CD8-positive, alpha-beta memory T cell (primary cell): ENCODE results near the gene AHR. TPM values are rescaled to one million over a fixed set of nuclear protein-coding genes. Genes with fewer than 3 reads are reported as not detected.

Experiments
- CTCF ChIA-PET: fragments of 350-600 bp; sonication (Branson Sonifier 250); formaldehyde crosslinking; loops from one replicate; lab custom pipeline; 2021; ENCODE audit warnings: antibody characterized with exemption; lab: Charles Lee
- POLR2A ChIA-PET: fragments of 350-600 bp; sonication (Branson Sonifier 250); formaldehyde crosslinking; loops from one replicate; lab custom pipeline; 2021; ENCODE audit warnings: antibody characterized with exemption; lab: Charles Lee
- DNase-seq, 5 donors: peaks; one replicate each; pipeline versions ENCODE4 v3.0.0 to v3.0.0-alpha.2; 2020 to 2022; ENCODE audit warnings: mixed read lengths in 1 of 5
- H3K27ac ChIP-seq: one replicate; pipeline ENCODE4 v1.7.0; 2013; ENCODE audit warnings: low read depth, mild to moderate bottlenecking, low read length, moderate library complexity
- H3K27me3 ChIP-seq: 2 replicates; pipeline ENCODE4 v1.7.0; 2013; ENCODE audit warnings: low read length, mild to moderate bottlenecking; ENCODE audit not compliant: insufficient read depth, poor library complexity, severe bottlenecking
- H3K36me3 ChIP-seq: 2 replicates; pipeline ENCODE4 v1.7.0; 2013; ENCODE audit warnings: mild to moderate bottlenecking, low read length, moderate library complexity; ENCODE audit not compliant: insufficient read depth
- H3K4me1 ChIP-seq: 2 replicates; pipeline ENCODE4 v1.7.0; 2013; ENCODE audit warnings: mild to moderate bottlenecking, low read length, moderate library complexity; ENCODE audit not compliant: insufficient read depth
- H3K4me3 ChIP-seq: 2 replicates; pipeline ENCODE4 v1.7.0; 2013; ENCODE audit warnings: mild to moderate bottlenecking, low read length
- H3K9me3 ChIP-seq: 2 replicates; pipeline ENCODE4 v1.7.0; 2013; ENCODE audit warnings: mild to moderate bottlenecking, low read length
- H3K27ac Mint-ChIP-seq, 8 donors: one replicate each; pipeline ENCODE4 v1.8.0; 2020 to 2021; ENCODE audit warnings: mixed read lengths in 8 of 8, mild to moderate bottlenecking in 6 of 8, inconsistent platforms in 3 of 8, moderate library complexity in 3 of 8
- H3K27me3 Mint-ChIP-seq, 2 donors: one replicate each; pipeline ENCODE4 v1.8.0; 2020 to 2021; ENCODE audit warnings: mixed read lengths in 2 of 2, mild to moderate bottlenecking in 1 of 2, moderate library complexity in 1 of 2
- H3K36me3 Mint-ChIP-seq, 3 donors: one replicate each; pipeline ENCODE4 v1.8.0; 2020 to 2021; ENCODE audit warnings: mixed read lengths in 3 of 3, inconsistent platforms in 1 of 3, mild to moderate bottlenecking in 1 of 3
- H3K4me1 Mint-ChIP-seq, 3 donors: one replicate each; pipeline ENCODE4 v1.8.0; 2020 to 2021; ENCODE audit warnings: mixed read lengths in 3 of 3, inconsistent platforms in 1 of 3, mild to moderate bottlenecking in 1 of 3
- H3K4me3 Mint-ChIP-seq, 7 donors: one replicate each; pipeline ENCODE4 v1.8.0; 2020 to 2021; ENCODE audit warnings: mixed read lengths in 7 of 7, mild to moderate bottlenecking in 6 of 7, moderate library complexity in 4 of 7, inconsistent platforms in 2 of 7
- H3K9me3 Mint-ChIP-seq, 5 donors: one replicate each; pipeline ENCODE4 v1.8.0; 2020 to 2022; ENCODE audit warnings: mixed read lengths in 5 of 5, mild to moderate bottlenecking in 3 of 5, moderate library complexity in 2 of 5, inconsistent platforms in 1 of 5
- polyA plus RNA-seq: library from polyadenylated mRNA; unstranded; fragments of 300-500 nt; fragmentation: Illumina TruSeq; gene quantifications from one replicate; pipeline ENCODE4 v1.2.3, GENCODE V29; 2021
- total RNA-seq, 2 experiments: library from RNA; stranded (reverse); gene quantifications; one replicate each; pipeline ENCODE4 v1.2.3, GENCODE V29; 2021

Gene AHR
- total and polyA plus RNA-seq, 3 experiments from 2014 or later = 7.3 to 54.6 (median 48.9) TPM

- Mint-ChIP-seq H3K27ac (no peak overlapping the region), H3K4me1 (peaks cover 0 to 6% (median 0%) of the 10 kb centered on the region in 3 donors), H3K36me3 (peaks cover 0 to 12% (median 4%) of the 10 kb centered on the region in 3 donors), H3K9me3 (peaks cover 0 to 2% (median 0%) of the 10 kb centered on the region in 5 donors), H3K4me3 (no peak overlapping the region), H3K27me3 (peaks cover 0 to 1% of the 10 kb centered on the region in 2 donors)
- DNase-seq = no peak
- H3K4me1 ChIP-seq = no peaks in the 10 kb centered on the region
- no peak overlapping the region for H3K27ac ChIP-seq
- no peaks in the 10 kb centered on the region for H3K27me3 ChIP-seq
- no peaks in the 10 kb centered on the region for H3K36me3 ChIP-seq
- POLR2A ChIA-PET = no interaction called here
- CTCF ChIA-PET = no interaction called here
- no peak overlapping the region for H3K4me3 ChIP-seq
- H3K9me3 ChIP-seq = no peaks in the 10 kb centered on the region
These were observed 61.2 kb downstream of the AHR start for GRCh38 chr7:17359610-17360009.

GRCh38 chr7:17362439-17363105 lies 64.1 kb downstream of the AHR start:
- Mint-ChIP-seq H3K36me3 (peaks cover 0 to 4% (median 3%) of the 10 kb centered on the region in 3 donors), H3K9me3 (peaks cover 0 to 2% (median 0%) of the 10 kb centered on the region in 5 donors)
- no peaks in the 10 kb centered on the region for H3K36me3 ChIP-seq

GRCh38 chr7:17364671-17365070 lies 66.2 kb downstream of the AHR start:
- no peak overlapping the region for H3K4me3 Mint-ChIP-seq
- Histone ChIP-seq H3K27me3 (no peaks in the 10 kb centered on the region), H3K9me3 (no peaks in the 10 kb centered on the region), H3K36me3 (no peaks in the 10 kb centered on the region), H3K4me3 (no peak overlapping the region), H3K4me1 (no peaks in the 10 kb centered on the region), H3K27ac (no peak overlapping the region)
- POLR2A ChIA-PET = no interaction called here
- no peak overlapping the region for H3K27ac Mint-ChIP-seq
- H3K36me3 Mint-ChIP-seq = peaks cover 0 to 4% (median 0%) of the 10 kb centered on the region in 3 donors
- peaks cover 0 to 5% (median 0%) of the 10 kb centered on the region in 3 donors for H3K4me1 Mint-ChIP-seq
- peaks cover 0 to 2% (median 0%) of the 10 kb centered on the region in 5 donors for H3K9me3 Mint-ChIP-seq
- H3K27me3 Mint-ChIP-seq = peaks cover 0 to 3% of the 10 kb centered on the region in 2 donors
- CTCF ChIA-PET = no interaction called here
- DNase-seq = no peak

More at GRCh38 chr7:17362439-17363105, 64.1 kb downstream of the AHR start:
- ChIA-PET POLR2A (no interaction called here), CTCF (interaction anchor here (1.6 kb wide), 1 partner anchor 11 kb away, joined by 6 read pairs; no protein-coding TSS in a partner anchor)
- Histone ChIP-seq H3K27ac (no peak overlapping the region), H3K4me1 (no peaks in the 10 kb centered on the region), H3K27me3 (no peaks in the 10 kb centered on the region), H3K9me3 (no peaks in the 10 kb centered on the region), H3K4me3 (no peak overlapping the region)
- Mint-ChIP-seq H3K27me3 (peaks cover 0 to 3% of the 10 kb centered on the region in 2 donors), H3K4me3 (no peak overlapping the region), H3K27ac (no peak overlapping the region), H3K4me1 (peaks cover 0 to 5% (median 0%) of the 10 kb centered on the region in 3 donors)
- no peak for DNase-seq

- ChIA-PET CTCF (no interaction called here), POLR2A (no interaction called here)
- Mint-ChIP-seq H3K4me1 (peaks cover 0 to 5% (median 0%) of the 10 kb centered on the region in 3 donors), H3K9me3 (peaks cover 0 to 2% (median 0%) of the 10 kb centered on the region in 5 donors), H3K4me3 (no peak overlapping the region), H3K27ac (no peak overlapping the region), H3K27me3 (peaks cover 0 to 2% of the 10 kb centered on the region in 2 donors), H3K36me3 (no peaks in the 10 kb centered on the region)
- no peaks in the 10 kb centered on the region for H3K36me3 ChIP-seq
- H3K4me1 ChIP-seq = no peaks in the 10 kb centered on the region
- no peaks in the 10 kb centered on the region for H3K27me3 ChIP-seq
- no peak for DNase-seq
- no peak overlapping the region for H3K27ac ChIP-seq
- H3K4me3 ChIP-seq = no peak overlapping the region
- no peaks in the 10 kb centered on the region for H3K9me3 ChIP-seq
These were observed 67.3 kb downstream of the AHR start for GRCh38 chr7:17365775-17366174.

GRCh38 chr7:17367502-17367901 lies 69.0 kb downstream of the AHR start:
- Histone ChIP-seq H3K36me3 (no peaks in the 10 kb centered on the region), H3K27ac (no peak overlapping the region), H3K4me3 (no peak overlapping the region), H3K9me3 (no peaks in the 10 kb centered on the region), H3K4me1 (no peaks in the 10 kb centered on the region), H3K27me3 (no peaks in the 10 kb centered on the region)
- H3K27ac Mint-ChIP-seq = no peak overlapping the region
- H3K27me3 Mint-ChIP-seq = peaks cover 0 to 2% of the 10 kb centered on the region in 2 donors
- CTCF ChIA-PET = no interaction called here
- POLR2A ChIA-PET = no interaction called here
- no peak overlapping the region for H3K4me3 Mint-ChIP-seq
- no peak for DNase-seq
- no peaks in the 10 kb centered on the region for H3K9me3 Mint-ChIP-seq
- peaks cover 0 to 5% (median 0%) of the 10 kb centered on the region in 3 donors for H3K4me1 Mint-ChIP-seq
- H3K36me3 Mint-ChIP-seq = no peaks in the 10 kb centered on the region

- no peaks in the 10 kb centered on the region for H3K27me3 ChIP-seq
- H3K27ac Mint-ChIP-seq = no peak overlapping the region
- POLR2A ChIA-PET = no interaction called here
- H3K27me3 Mint-ChIP-seq = peaks cover 0 to 2% of the 10 kb centered on the region in 2 donors
- peaks cover 0 to 5% (median 0%) of the 10 kb centered on the region in 3 donors for H3K4me1 Mint-ChIP-seq
- H3K27ac ChIP-seq = no peak overlapping the region
- no peaks in the 10 kb centered on the region for H3K9me3 ChIP-seq
- H3K9me3 Mint-ChIP-seq = no peaks in the 10 kb centered on the region
- H3K4me1 ChIP-seq = no peaks in the 10 kb centered on the region
- no peaks in the 10 kb centered on the region for H3K36me3 ChIP-seq
- CTCF ChIA-PET = no interaction called here
- no peak for DNase-seq
- H3K36me3 Mint-ChIP-seq = no peaks in the 10 kb centered on the region
- no peak overlapping the region for H3K4me3 Mint-ChIP-seq
- no peak overlapping the region for H3K4me3 ChIP-seq
These were observed 70.5 kb downstream of the AHR start for GRCh38 chr7:17368856-17369524.

GRCh38 chr7:17369691-17370426 lies 71.4 kb downstream of the AHR start:
- Histone ChIP-seq H3K36me3 (no peaks in the 10 kb centered on the region), H3K27ac (no peak overlapping the region), H3K4me1 (no peaks in the 10 kb centered on the region), H3K4me3 (no peak overlapping the region), H3K9me3 (no peaks in the 10 kb centered on the region), H3K27me3 (no peaks in the 10 kb centered on the region)
- DNase-seq = no peak
- Mint-ChIP-seq H3K27me3 (peaks cover 0 to 2% of the 10 kb centered on the region in 2 donors), H3K9me3 (no peaks in the 10 kb centered on the region), H3K4me1 (peaks cover 0 to 4% (median 0%) of the 10 kb centered on the region in 3 donors), H3K27ac (no peak overlapping the region), H3K36me3 (no peaks in the 10 kb centered on the region), H3K4me3 (no peak overlapping the region)
- ChIA-PET CTCF (no interaction called here), POLR2A (no interaction called here)
